ENCODE data around the gene RPRD1B.

Gene RPRD1B

GRCh38 chr20:38113401-38114325 is 80.1 kb downstream of the RPRD1B start:
- DNase-seq (ENCODE audit: low read depth), result peak; percentile 63
- H3K4me3 ChIP-seq (ENCODE audit: low read depth, low read length), result no peak overlapping the region
- TF ChIP-seq CTCF (conservative IDR thresholded peaks at IDR 0.05; ENCODE audit: low read depth, low read length), result peak; percentile 58

DNA sequence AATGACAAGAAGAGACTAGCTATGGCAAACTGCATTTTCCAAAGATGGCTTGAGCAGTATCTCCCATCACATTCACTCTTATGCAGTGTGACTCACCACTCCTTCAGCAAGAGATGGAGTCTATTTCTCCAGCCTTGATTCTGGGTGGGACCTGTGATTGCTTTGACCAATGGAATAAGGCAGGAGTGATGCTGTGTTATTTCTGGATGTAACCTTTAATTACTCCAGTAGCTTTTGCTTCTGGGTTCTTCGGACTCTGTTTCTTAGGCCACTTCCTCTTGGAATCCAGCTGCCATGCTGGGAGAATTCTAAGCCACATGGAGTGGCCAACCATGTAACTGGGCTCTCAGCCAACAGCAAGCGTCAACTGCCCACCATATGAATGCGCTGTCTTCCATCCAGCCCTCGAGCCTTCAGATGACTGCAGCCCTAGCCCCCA is 80.8 kb downstream of the RPRD1B start:
- TF ChIP-seq CTCF (conservative IDR thresholded peaks at IDR 0.05; ENCODE audit: low read depth, low read length), result no peak
- no peak overlapping the region for H3K4me3 ChIP-seq (ENCODE audit: low read depth, low read length)
- DNase-seq (ENCODE audit: low read depth), result peak; percentile 83

- no peak overlapping the region for H3K4me3 ChIP-seq (ENCODE audit: low read depth, low read length)
- peak; percentile 45 for TF ChIP-seq CTCF (conservative IDR thresholded peaks at IDR 0.05; ENCODE audit: low read depth, low read length)
- no peak for DNase-seq (ENCODE audit: low read depth)
These were observed 81.7 kb downstream of the RPRD1B start for GRCh38 chr20:38115205-38115604.

DNA sequence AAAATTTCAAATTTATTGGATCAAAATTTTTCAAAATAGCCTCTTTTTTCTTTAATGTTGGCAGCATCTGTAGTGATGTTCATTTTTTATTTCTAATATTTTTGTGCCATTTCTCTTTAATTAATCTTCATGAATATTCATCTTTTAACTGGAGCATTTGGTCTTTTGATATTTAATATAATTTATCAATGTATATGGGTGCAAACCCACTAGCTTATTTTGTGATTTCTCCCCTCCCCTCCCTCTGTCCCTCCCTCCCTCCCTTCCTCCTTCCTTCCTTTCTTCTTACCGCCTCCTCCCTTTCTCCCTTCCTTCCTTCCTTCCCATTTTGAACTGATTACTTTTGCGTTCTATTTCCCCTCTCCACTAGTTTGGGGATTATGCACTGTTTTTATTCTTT is 82.3 kb downstream of the RPRD1B start:
- no peak for DNase-seq (ENCODE audit: low read depth)

GRCh38 chr20:38116409-38117165 is 83.0 kb downstream of the RPRD1B start:
- no peak for TF ChIP-seq CTCF (conservative IDR thresholded peaks at IDR 0.05; ENCODE audit: low read depth, low read length)
- DNase-seq (ENCODE audit: low read depth), result no peak
- H3K4me3 ChIP-seq (ENCODE audit: low read depth, low read length), result no peak overlapping the region

More for the DNA sequence above, 82.3 kb downstream of the RPRD1B start:
- TF ChIP-seq CTCF (conservative IDR thresholded peaks at IDR 0.05; ENCODE audit: low read depth, low read length), result no peak
- H3K4me3 ChIP-seq (ENCODE audit: low read depth, low read length), result no peak overlapping the region

- TF ChIP-seq CTCF (conservative IDR thresholded peaks at IDR 0.05; ENCODE audit: low read depth, low read length), result no peak
These were observed 83.7 kb downstream of the RPRD1B start for GRCh38 chr20:38117205-38117604.

More at GRCh38 chr20:38117205-38117604, 83.7 kb downstream of the RPRD1B start:
- DNase-seq (ENCODE audit: low read depth), result no peak
- H3K4me3 ChIP-seq (ENCODE audit: low read depth, low read length), result no peak overlapping the region

Measured in choroid plexus epithelial cell (primary cell).